ENCODE measurements around the gene ADM2.

The ADM2 gene

DNA sequence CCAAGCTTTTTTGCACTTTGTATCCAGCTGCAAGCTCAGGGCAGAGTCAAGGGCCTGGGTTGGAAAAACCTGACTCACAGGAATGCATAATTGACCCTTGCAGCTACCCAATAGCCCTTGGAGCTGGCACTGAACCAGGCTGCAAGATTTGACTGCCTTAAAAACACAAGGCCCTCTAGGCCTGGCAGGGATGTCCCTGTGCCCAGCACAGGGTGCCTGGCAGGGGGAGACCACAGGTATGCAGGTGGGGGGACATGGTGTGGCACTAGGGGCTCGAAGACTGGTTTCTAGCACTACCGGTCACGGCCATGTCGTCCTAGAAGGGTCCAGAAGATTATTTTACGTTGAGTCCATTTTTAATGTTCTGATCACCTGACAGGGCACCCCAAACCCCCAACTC lies 36.7 kb upstream of the ADM2 start:
- Histone ChIP-seq H4K20me1 (ENCODE audit: insufficient read depth, low read length) (no peaks in the 10 kb centered on the region), H3K79me2 (ENCODE audit: low read length) (no peaks in the 10 kb centered on the region), H3K4me3 (ENCODE audit: low read length) (no peak overlapping the region), H3K9me3 (ENCODE audit: insufficient read depth, low read length) (no peaks in the 10 kb centered on the region), H3K9ac (ENCODE audit: low read length) (no peak overlapping the region), H3K27ac (ENCODE audit: low read length) (no peak overlapping the region), H3K4me1 (ENCODE audit: low read length) (no peaks in the 10 kb centered on the region), H3K4me2 (ENCODE audit: low read length) (no peak overlapping the region), H3K27me3 (ENCODE audit: low read depth, low read length) (no peaks in the 10 kb centered on the region), H3K36me3 (replicated peaks; ENCODE audit: low read depth, low read length) (no peaks in the 10 kb centered on the region), H2AFZ (ENCODE audit: low read depth, low read length) (no peak overlapping the region)
- no peak for TF ChIP-seq EZH2phosphoT487 (IDR thresholded peaks at IDR 0.05; ENCODE audit: low read depth)
- TF ChIP-seq, protein P1, sequence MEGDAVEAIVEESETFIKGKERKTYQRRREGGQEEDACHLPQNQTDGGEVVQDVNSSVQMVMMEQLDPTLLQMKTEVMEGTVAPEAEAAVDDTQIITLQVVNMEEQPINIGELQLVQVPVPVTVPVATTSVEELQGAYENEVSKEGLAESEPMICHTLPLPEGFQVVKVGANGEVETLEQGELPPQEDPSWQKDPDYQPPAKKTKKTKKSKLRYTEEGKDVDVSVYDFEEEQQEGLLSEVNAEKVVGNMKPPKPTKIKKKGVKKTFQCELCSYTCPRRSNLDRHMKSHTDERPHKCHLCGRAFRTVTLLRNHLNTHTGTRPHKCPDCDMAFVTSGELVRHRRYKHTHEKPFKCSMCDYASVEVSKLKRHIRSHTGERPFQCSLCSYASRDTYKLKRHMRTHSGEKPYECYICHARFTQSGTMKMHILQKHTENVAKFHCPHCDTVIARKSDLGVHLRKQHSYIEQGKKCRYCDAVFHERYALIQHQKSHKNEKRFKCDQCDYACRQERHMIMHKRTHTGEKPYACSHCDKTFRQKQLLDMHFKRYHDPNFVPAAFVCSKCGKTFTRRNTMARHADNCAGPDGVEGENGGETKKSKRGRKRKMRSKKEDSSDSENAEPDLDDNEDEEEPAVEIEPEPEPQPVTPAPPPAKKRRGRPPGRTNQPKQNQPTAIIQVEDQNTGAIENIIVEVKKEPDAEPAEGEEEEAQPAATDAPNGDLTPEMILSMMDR (IDR thresholded peaks at IDR 0.05; ENCODE audit: low read depth, low read length) = no peak

DNA sequence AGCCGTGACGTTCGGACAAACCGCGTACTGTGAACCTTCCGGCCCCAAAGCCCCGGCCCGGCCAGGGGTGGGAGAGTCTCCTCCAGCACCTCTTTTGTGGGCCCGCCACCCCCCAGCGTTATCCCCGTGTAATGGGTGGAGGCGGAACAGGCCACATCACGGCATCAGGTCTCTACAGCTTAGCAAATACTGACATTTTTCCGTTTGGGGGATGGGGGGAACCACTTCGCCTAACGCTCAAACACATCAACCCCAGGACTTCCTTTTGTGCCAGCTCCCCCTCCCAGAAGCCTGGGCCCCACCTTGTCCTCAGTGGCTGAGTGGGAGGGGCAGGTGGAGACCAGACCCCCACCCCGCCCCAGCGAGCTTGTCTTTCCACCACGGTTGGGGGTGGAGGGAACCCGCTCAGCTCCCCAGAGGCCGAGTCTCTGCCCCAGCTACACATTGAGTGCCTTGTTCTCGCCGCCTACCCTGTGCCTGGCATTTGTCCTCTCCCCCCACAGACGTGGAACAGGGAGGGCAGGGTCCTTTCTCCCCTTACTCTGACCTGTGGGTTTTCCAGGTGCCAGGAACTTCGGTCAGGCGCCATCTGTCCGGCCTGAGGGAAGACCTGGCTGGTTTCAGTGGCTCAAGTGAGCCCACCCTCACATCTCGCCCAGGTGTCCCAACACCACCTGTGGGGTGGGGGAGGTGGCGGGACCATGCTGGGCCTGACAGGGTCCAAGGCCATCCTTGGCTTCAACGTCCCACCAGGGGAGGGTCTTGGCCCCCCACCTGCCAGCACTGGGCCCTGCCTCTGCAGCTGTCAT lies 36.1 kb upstream of the ADM2 start:
- Histone ChIP-seq H3K9ac (ENCODE audit: low read length) (no peak overlapping the region), H3K27ac (ENCODE audit: low read length) (no peak overlapping the region), H3K27me3 (ENCODE audit: low read depth, low read length) (no peaks in the 10 kb centered on the region), H3K9me3 (ENCODE audit: insufficient read depth, low read length) (no peaks in the 10 kb centered on the region), H3K4me1 (ENCODE audit: low read length) (no peaks in the 10 kb centered on the region), H4K20me1 (ENCODE audit: insufficient read depth, low read length) (no peaks in the 10 kb centered on the region), H2AFZ (ENCODE audit: low read depth, low read length) (no peak overlapping the region), H3K79me2 (ENCODE audit: low read length) (no peaks in the 10 kb centered on the region), H3K36me3 (replicated peaks; ENCODE audit: low read depth, low read length) (no peaks in the 10 kb centered on the region), H3K4me2 (ENCODE audit: low read length) (no peak overlapping the region), H3K4me3 (ENCODE audit: low read length) (no peak overlapping the region)
- no peak for TF ChIP-seq EZH2phosphoT487 (IDR thresholded peaks at IDR 0.05; ENCODE audit: low read depth)
- TF ChIP-seq, protein P1 (IDR thresholded peaks at IDR 0.05; ENCODE audit: low read depth, low read length) = no peak

DNA sequence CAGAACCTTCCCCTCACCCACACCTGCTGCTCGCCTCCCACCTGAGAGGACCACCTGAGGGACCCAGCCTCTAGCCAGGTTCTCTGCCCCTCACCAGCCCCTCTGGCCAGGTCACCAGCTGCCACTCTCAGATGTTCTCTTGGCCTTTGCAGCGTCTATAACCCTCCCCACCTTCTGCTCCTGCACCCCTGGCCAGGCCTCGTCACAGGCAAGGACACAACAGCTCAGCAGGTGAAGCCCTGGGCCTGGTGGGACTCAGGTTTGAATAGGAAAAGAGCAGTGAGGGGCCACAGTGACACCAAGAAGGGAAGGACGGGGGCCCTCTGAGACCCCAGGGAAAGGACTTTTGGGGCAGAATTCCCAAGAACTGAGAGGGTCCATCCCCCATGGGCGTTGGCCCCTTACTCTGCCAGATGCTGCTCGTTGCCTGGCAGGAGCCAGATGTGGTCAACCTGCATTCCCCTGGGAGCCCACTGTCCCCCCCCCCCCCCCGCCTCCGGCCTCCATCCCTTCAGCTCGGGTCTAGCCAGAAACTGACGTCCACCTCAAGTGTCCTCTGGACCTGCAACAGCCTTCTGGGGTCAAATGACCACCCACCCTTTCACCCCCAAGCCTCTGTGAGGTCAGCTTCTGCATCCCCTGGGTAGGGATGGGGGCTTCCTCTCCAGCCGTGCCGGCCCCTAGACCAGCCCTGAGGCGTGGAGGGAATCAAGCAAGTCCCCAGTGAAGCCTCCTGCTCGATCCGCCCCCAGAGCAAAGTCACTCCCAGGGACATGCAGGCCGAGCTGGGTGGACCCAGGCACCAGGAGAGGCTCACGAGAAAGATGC lies 35.2 kb upstream of the ADM2 start:
- Histone ChIP-seq H3K36me3 (replicated peaks; ENCODE audit: low read depth, low read length) (peaks cover 3% of the 10 kb centered on the region), H3K9ac (ENCODE audit: low read length) (no peak overlapping the region), H4K20me1 (ENCODE audit: insufficient read depth, low read length) (no peaks in the 10 kb centered on the region), H3K27ac (ENCODE audit: low read length) (no peak overlapping the region), H3K4me3 (ENCODE audit: low read length) (no peak overlapping the region), H3K79me2 (ENCODE audit: low read length) (no peaks in the 10 kb centered on the region), H3K4me2 (ENCODE audit: low read length) (no peak overlapping the region), H3K4me1 (ENCODE audit: low read length) (no peaks in the 10 kb centered on the region), H3K27me3 (ENCODE audit: low read depth, low read length) (no peaks in the 10 kb centered on the region), H3K9me3 (ENCODE audit: insufficient read depth, low read length) (no peaks in the 10 kb centered on the region), H2AFZ (ENCODE audit: low read depth, low read length) (no peak overlapping the region)
- no peak for TF ChIP-seq EZH2phosphoT487 (IDR thresholded peaks at IDR 0.05; ENCODE audit: low read depth)
- TF ChIP-seq, protein P1 (IDR thresholded peaks at IDR 0.05; ENCODE audit: low read depth, low read length) = no peak

Data from OCI-LY3 (cell line).